Fibroblast of gingiva (primary cell): ENCODE measurements around the gene DTX1.

Experiments
- DNase-seq: peaks from one replicate; pipeline ENCODE4 v3.0.0-alpha.2; 2011; ENCODE audit warnings: low read depth

Gene DTX1

DNA sequence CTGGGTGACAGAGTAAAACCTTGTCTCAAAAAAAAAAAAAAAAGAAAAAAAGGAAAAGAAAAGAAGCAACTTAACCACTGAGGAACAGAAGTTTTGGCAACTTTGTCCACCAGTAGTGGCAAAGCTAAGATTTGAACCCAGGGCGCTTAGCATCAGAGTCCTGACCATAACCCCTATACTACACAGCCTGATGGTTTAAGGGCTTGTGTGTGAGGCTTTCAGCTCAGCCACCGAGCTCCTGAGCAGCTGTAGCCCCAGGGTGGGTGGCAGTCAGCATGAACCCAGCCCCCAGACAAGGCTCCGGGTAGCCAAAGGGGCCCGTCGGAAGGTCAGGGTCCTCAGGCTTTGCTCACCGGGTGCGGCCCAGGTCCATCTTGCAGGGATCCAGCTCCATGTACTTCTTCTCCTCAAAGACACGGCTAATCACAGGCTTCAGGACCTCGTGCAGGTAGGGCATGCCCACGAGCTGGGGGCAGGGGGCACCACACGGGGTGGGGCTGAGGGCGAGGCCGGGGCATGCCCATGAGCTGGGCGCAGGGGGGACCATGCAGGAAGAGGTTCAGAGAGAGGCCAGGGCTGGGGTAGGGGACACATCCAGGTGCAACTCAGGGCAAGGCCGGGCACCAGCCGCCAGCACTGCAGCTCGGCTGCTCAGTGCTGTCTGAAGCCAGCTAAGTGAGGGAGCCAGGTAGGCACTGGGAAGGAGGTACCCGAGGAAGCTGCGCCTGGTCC lies 58.1 kb downstream of the DTX1 start:
- DNase-seq = no peak

DNA sequence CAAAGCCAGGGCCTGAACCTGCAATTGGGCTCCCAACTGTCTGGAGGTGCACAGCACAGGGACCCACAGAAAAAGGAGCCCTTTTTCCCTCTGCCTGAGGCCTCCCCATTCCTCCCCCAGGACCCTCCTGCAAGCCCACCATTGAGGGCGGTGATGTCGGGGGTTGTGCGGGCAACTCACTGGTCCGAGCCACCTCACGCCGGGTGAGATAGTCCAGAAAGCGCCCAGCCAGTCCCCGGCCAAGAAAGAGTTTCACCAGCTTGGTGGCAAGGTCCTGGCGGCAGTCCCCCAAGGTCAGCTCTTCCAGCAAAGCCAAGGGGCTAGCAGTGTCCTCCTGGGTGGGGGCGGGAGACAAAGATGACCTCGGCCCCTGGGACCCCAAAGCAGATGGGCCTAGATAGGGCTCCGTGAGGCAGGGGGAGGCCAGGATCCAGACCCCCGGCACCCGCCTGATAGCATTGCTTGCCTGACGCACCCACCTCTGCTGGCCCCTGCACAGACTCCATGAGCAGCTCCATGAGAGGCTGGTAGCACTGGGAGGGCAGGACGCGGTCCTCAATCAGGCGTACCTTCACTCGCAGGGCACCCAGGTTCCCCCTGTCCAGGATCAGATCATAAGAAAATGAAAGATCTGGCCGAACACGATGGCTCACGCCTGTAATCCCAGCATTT lies 59.1 kb downstream of the DTX1 start:
- no peak for DNase-seq

DNA sequence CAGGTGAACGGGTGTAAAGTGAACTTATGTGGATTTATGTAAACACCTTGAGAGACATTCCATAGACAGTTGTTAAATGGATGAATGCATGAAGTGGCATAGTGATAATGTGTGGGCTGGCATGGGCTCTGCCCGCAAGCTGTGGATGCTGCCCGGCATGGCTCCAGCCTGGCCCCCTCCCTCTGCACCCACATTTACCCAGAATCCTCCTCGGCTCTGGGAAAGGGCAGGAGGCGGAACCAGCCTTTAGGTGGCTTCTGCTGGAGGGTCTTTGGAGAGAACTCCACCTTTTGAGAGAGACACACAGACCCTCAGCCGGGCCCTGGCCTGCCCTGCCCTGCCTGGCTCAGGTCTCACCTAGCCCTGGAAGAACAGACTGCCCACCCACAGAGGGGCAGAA lies 60.3 kb downstream of the DTX1 start:
- no peak for DNase-seq

DNA sequence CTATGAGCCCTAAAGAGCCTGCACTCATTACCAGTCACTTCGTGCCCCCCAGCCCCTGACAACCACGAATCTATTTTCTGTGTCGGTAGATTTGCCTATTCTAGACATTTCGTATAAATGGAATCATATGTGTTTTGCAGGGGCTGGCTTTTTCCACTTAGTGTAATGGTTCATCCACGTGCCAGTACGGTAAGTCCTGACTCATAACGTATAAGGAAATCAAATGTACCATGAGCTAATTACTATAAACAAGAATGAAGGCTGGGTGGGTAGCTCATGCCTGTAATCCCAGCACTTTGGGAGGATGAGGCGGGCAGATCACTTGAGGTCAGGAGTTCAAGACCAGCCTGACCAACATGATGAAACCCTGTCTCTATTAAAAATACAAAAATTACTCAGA lies 61.2 kb downstream of the DTX1 start:
- peak; percentile 32 for DNase-seq

DNA sequence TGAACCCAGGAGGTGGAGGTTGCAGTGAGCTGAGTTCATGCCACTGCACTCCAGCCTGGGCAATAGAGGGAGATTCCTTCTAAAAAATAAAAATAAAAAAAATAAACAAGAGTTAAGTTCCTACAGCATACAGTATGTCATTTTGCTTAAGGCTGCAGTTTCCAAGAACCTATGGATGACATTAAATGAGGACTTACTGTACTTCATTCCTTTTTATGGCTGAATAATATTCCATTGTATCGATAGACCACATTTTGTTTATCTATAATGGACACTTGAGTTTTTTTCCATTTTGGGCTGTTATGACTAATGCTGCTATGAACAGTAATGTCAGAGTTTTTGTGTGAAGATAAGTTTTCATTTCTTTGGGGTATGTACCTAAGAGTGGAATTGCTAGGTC lies 61.6 kb downstream of the DTX1 start:
- DNase-seq = no peak

DNA sequence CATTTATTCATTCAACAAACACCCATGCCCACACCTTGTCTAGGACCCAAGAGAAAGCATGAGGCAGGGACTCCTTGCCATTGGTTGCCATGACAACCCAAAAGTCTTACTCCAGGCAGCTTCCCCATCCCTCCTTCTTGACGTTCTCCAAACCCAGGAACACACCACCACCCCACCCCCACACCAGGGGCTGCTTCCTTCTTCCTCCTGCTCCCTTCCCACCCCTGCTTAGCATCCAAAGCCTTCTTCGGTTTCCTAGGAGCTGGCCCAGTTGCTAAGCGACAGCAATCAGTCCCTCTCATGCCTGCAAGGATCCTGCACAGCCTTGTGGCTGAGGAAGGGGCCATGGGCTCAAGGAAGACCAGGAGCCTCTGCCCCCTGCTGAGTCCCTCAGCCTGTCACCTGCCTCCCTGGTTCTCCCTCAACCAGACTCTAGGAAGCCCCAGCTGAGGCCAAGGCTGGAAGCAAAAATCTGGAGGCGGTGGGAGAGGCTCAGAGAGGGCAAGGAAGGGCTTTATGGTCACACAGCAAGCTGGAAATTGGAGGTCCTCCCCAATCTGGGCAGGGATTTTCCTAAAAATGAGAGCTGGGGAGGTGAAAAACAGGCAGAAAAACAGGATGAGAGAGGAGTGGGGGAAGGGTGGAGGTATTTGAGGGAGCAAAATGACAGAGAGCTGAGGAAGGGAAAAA lies 63.6 kb downstream of the DTX1 start:
- DNase-seq = no peak

DNA sequence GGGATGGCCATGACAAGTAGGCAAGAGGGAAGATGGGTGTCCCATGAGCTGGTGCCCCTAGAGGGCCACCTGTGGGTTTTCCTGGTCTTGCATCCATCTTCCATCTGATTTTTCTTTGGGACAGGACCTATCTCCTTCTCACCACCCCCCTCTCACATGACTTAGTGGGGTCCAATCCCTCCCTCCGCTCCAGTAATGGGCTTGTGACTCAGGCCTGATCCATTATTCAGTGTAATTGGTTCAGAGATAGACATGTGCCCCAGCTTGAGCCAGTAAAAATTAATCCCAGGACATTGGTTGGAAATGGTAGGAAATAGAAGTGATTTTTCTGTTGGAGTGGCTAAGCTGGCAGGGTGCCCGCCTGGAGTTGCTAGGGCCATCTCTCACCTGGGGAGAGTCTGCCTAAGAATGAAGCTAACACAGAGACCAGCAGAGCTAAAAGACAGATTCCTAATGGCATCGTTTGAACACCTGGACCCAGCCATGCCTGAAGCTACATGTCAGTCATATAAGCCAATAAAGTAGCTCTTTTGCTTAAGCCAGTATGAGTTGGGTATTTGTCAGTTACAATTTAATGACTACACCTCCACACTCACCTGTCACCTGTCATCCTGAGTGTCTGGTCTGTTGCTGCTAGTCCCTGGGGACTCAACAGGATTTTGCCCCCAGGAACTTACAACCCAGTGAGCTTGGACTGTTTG lies 64.3 kb downstream of the DTX1 start:
- no peak for DNase-seq

DNA sequence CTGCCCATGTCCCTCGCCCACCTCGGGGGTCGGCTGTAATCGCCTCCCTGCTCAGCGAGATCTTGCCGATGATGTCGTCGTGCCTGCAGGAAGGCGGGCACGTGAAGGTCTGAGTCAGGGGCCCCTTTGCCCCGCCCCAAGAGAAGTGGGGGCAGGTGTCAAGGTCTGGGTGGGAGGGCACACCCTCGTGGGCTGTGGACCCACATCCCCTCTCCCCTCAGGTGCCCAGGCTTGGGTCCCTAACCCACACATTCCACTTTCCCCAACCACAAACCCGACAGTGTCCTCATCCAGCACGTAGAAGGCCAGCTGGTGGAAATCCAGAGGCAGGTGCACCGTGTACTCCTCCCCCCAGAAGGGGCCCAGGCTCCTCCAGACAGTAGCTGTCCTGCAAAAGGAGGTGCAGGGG lies 71.3 kb downstream of the DTX1 start:
- DNase-seq = no peak

DNA sequence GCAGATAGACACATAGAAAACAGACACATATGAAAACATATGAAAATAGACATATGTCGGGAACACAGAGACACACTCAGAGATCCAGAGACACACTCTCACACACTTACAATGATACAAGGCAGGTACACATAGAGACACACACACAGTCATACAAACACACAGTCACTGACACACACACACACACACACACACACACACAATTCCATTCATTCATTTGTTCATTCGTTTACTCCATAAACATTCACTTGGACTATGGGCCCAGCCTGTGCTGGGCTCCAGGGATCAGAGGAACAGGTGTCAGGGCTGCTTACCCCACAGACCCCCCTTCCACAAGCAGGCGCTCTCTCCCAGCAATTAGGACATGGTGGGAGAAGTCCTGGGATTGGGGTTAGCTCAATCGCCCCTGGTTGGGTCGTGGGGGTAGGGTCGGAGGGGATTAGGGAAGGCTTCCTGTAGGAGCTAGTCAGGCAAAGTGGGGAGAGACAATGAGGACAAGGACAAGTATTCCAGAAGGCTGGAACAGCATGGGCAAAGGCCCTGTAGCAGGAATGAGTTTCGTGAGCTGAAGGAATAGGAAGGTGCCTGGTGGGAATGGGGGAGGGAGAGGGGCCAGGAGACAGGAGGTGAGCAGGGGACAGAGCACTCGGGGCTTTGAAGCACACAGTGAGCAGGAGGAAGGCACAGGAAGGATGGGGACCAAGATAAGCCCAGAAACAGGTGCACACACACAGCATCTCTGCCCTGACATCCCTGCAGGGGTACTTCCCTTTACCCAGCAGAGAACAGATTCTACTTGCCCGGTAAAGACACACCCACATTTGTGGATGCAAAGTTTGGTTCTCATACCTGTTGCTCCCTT lies 72.5 kb downstream of the DTX1 start:
- DNase-seq = no peak

DNA sequence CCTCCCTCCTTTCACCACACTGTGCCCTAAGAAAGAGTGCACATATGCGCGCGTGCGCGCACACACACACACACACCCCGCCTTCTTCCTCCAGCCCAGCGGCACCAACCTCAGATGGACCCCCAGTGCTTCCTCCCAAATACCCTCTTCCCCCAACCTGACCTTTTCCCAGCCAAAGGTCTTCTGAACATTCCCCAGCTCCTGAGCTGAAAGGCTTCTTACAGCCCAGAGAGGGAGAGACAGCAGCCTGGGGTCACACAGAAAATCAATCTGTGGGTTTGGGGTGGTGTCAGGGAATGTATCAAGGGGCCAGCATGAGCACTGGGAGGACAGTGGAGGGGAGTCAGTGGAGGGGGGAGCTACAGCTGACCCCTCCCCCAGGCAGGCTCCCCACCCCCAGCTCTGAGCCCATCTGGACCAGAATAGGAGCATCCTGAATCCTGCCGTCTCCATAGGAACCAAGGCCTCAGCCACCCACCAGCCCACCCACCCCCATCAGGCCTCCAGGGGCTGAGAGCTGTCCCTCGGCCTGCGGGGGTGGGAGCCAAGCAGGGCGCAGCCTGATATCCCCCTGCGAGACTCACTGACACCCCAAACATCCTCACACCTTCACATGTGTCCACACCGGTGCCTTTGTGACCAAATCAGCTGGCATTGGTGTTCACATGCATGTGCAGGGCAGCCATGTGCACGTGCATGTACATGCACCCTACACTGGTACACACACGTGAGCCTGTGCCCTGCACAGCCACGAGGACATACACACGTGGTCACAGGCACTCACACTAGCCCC lies 73.3 kb downstream of the DTX1 start:
- no peak for DNase-seq

DNA sequence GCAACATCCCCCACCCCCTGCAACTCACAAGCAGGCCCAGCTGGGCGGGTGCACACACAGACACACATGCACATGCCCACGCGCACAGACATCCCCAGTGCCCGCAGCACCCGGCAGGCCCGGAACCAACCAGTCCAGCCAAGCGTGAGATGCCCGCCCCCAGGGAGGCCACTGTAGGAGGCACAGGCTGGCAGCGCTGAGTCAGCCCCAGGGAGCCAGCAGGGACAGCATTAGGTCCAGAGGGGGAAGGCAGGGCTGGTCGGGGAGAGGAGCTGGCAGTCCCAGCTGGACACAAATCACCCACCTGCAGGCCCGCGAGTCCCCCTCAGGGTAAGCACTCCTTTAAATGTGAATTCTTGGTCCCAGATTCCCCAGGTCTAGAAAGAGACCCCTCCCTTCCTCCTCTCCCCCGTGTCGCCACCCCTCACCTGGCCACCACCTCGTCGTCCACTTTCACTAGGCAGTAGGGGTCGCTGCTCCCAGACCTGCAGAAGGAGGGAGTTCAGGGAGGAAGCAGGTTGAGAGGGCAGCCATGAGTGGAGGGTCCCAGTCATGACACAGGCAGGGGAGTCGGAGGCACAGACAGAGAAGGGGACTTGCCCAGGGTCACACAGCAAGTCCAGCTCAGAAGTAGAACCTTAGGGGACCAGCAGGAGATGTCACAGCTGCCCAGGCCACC lies 74.1 kb downstream of the DTX1 start:
- no peak for DNase-seq

DNA sequence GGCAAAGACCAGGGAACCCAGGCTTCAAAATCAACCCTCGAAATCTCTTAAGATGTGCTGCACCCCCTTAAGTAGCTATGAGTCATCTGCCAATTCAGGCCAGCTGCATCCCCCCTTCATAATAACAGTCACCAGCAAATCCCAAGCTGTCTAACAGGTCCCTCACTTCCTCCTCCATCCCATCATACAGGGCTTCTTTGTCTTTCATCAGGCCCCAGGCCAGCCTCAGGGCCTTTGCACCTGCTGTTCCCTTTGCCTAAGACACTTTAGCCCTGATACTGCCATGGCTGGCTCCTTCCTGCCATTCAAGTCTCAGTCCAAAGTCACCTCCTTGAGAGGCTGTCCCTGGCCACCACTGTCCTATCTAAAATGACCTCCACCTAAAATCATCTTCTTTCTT lies 75.0 kb downstream of the DTX1 start:
- no peak for DNase-seq

DNA sequence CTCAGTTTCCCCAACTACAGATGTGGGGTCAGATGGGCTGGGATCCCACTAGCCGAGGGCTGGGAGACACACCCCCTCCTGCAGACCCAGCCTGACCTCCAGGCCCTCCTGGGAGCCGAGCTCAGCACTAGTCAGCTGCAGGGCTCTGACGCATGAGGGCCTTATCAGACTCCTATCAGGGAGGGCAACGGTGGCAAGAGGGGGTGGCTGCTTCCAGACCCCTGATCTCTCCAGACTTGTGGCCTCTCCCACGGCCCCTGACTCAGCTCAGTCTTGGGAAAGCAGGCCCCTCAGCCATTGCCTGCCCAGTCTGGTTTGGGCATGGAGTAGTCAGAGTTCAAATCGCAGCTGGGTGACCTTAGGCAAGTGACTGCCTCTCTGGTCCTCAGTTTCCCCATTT lies 76.5 kb downstream of the DTX1 start:
- no peak for DNase-seq

DNA sequence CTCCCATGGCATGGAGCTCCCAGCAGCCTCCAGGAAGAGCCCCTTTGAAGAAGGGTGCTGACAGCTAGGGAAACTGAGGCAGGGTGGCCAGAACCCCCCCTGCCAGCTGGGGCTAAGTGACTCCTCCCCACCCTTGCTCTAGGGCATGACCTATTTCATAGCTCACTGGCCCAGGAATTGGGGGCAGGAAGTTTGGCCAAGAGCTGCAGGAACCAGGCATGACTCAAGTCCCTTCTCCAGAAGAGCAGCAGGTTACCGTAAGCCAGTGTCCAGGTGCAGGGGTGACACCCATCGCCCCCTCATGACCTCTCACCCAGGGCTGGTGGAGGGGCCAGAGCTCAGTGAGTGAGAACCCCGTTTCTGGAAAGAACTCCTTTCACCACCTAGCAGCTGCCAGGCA lies 77.1 kb downstream of the DTX1 start:
- DNase-seq = no peak

DNA sequence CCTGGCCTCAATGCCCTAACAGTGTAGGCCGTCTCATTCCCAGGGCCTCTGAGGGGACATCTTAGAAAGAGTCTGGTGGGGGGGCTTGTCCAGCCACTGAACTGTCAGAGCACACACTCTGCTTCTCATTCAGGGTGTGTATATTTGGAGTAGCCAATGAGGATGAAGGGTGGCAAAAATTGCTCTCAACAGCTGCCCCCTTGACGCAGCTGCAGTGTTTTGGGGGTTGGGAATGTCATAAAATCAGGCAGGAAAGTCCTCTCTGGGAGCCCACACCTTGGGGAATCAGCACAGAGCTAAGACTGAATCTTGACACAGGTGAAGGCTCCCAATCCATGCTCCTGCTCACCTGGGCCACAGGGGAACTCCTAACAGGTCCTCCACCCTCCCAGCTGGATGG lies 77.5 kb downstream of the DTX1 start:
- no peak for DNase-seq

DNA sequence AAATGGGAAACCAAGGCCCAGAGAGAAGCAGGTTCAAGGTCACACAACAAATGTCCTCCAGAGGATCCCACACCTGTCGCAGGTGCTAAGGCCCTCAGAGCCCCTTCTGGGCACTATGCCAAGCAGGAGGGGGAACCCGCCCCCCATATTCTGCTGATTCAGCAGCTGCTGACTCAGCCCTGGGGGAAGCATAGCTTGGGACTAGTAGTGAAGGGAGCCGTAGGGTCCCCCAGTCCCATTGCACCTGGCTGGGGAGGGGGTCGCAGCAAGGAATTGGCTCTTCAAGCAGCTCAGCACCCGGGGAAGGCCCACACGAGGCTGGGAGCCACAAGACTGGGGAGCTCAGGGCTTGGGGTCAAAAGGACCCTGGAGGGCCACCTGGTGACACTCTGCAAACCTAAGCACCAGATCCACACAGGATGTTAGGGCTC lies 78.0 kb downstream of the DTX1 start:
- DNase-seq = no peak

DNA sequence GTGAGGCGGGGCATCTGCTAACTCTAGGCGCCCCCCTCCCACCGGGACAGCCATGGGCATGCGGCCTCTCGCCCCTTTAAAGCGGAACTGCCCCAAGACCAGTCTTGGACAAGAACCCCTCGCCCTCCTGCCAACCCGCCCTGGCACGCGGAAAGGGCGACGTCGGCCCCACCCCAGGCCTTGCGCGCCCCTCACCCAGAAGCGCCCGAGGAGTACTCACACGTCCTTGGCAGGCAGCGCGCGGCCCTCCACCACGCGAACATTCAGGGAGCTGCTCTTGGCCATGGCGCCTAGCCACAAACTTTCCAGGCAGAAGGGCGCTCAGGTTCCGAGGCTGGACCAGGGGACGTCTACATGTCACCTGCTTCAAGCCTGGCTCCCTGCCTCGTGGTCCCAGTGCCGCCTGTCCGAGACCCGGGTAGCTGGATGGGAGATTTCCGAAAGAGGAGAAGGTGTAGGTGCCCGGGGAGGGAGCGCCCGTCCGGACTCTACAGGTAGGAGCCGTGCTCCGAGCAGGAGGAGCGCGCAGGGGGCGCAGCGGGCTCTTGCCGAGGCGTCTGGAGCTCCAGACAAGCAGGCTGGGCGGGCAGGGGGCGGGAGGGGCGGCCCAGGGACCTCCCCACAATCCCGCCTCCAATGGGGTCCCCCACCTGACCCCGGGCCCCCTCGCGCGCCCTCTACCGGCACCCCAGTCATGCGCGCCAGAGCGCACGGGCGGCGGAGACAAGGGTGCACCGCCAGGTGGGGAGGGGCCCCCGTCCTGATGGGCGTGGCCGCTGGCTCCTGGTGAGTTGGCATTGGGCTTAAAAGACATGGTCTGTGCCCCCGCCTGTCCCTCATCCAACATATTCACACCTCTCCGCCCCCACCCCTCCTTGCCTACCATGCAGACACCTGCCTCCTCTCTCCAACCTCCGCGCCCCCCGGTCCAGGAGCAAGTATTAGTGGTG lies 78.9 kb downstream of the DTX1 start, which contains the start of gene RASAL1:
TSS of gene RASAL1 (minus strand) at position 584 of the 950 bp plus-strand sequence. CDS start at position 285, 299 bp downstream.
- DNase-seq = no peak

DNA sequence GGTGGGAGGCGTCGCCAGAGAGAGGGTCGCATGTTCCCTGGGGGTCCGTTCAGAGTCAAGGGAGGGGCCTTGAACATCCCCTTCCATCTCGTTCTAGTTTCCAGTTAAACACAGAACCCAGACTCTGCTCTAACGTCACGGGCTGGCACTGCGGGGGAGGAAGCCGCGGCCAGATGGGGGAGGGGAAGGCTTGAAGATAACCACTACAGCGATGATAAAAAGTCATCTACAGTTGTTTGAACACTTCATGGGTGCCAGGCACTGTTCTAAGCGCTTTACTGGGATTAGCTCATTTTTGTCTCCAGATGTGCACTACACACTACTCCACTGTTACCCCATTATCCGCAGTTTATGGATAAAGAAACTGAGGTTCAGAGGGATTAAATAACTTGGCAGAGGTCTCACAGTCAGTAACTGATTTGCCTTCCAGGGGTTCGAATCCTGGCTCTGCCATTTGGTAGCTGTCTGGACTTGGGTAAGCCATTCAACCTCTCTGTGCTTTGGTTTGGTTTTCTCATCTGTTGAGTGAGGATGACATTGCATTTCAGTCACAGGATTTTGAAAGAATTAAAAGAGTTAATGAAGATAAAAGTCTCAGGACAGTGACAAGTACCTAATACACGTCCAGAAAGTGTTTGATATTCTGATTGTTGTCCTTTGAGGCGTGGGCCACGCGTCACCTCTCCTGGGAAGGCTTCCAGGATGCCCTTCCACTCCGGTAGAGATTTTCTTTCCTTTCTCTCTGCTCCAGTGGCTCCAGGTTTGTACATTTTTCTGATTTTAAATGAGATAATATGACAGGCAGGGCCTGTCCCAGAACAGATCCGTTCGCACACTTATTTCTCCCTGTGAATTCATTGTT lies 79.8 kb downstream of the DTX1 start:
- no peak for DNase-seq
